WI38 (cell line): Measurements from ENCODE around the gene DISC1.

Source experiments
- H3K4me3 ChIP-seq: 2 replicates; pipeline ENCODE4 v1.5.1; 2011; ENCODE audit warnings: low read depth, mild to moderate bottlenecking, control low read depth, low read length
- CTCF ChIP-seq: IDR thresholded peaks from 2 replicates; pipeline ENCODE4 v1.5.1; 2012; ENCODE audit warnings: low read depth, mild to moderate bottlenecking, control low read depth, low read length

Gene DISC1

GRCh38 chr1:231729544-231729943, 103.0 kb downstream of the DISC1 start:
- no peak overlapping the region for H3K4me3 ChIP-seq
- no peak for TF ChIP-seq CTCF

- H3K4me3 ChIP-seq: no peak overlapping the region
- TF ChIP-seq CTCF: no peak
Observed at GRCh38 chr1:231731268-231731667, 104.7 kb downstream of the DISC1 start.

- no peak overlapping the region for H3K4me3 ChIP-seq
- no peak for TF ChIP-seq CTCF
Observed at GRCh38 chr1:231733063-231733462, 106.5 kb downstream of the DISC1 start.

GRCh38 chr1:231733672-231734071, 107.1 kb downstream of the DISC1 start:
- H3K4me3 ChIP-seq: no peak overlapping the region
- no peak for TF ChIP-seq CTCF

- no peak overlapping the region for H3K4me3 ChIP-seq
- TF ChIP-seq CTCF: no peak
Observed at GRCh38 chr1:231734417-231734816, 107.8 kb downstream of the DISC1 start.

GRCh38 chr1:231735411-231735810, 108.8 kb downstream of the DISC1 start:
- no peak overlapping the region for H3K4me3 ChIP-seq
- no peak for TF ChIP-seq CTCF

- H3K4me3 ChIP-seq: no peak overlapping the region
Observed at GRCh38 chr1:231735941-231736340, 109.4 kb downstream of the DISC1 start.

More at GRCh38 chr1:231735941-231736340, 109.4 kb downstream of the DISC1 start:
- no peak for TF ChIP-seq CTCF
